Measurements from ENCODE around the gene HS3ST3B1.

Gene HS3ST3B1

DNA sequence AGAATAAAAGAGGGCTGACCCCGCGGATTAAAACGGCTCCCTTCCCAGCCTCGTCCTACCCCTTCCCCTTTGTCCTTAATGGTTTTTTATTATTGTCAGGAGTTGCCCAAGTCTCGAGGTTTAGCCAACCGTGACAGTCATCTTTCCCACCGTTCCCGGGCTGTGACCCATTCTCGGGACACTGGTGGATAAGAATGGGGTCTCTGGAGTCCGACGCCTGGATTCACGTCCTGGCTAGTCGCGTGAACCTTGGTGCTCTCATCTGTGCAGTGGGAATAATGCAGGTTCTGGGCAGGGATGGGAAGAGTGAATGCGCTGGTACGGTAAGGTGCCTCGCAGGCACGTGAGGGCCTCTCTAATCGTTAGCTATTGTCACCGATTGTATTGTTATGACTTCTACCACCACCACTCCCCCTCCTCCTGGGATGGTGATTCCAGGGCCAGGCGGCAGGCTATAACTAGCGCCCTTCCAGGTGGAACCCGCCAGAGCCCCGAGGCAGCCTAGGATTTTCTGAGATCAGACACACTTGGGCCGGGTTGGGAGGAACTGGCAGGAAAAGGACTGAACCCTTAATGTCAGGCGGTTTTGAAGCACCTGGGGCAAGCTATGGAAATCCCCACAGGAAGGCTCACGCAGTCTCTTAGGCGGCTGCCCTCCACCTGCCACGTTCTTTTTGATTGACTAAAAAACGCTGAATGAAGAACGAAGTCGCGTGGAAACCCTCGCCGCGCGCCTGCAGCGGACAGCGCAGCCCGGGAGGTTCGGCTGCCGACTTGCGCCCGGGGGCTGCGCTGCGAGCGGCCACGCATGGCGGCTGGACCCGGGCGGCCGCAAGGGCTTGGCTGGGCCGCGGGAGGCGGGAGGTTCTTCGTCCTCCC is 2.7 kb downstream of the HS3ST3B1 start:
- DNase-seq (ENCODE audit: low read depth), result peak; percentile 19

GRCh38 chr17:14304222-14304772 is 3.4 kb downstream of the HS3ST3B1 start:
- no peak for DNase-seq (ENCODE audit: low read depth)

GRCh38 chr17:14304773-14305517 is 4.1 kb downstream of the HS3ST3B1 start:
- no peak for DNase-seq (ENCODE audit: low read depth)

DNA sequence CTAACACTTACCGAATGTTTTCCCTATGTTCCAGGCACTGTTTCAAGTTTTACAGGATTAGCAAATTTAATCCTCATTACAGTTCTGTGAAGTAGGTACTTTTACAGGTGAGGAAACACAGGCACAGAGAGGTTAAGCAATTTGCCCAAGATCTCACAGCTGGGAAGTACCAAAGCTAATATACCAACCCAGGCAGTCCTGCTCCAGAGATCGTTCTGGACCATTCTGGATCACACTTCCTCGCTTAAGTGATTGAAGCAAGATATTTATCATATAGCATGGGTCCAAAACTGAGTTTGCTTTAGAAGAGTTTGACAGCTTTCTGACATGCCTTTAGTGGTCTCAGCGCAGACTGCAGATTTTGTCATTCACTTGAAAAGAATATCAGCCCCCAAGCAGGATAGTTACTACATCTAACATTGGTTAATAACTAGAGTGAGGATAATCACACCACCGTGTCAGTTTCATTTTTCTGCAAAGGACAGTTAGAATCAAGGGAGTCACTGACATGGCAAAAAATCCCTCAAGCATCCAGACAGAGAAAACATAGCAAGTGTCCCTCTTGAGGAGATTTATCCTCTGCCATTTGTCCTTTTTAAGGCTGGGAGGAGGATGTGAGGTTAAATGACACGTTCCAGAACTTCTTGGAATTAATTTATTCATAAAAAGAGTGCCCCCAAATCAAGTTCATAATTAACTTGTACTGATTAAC is 5.1 kb downstream of the HS3ST3B1 start:
- DNase-seq (ENCODE audit: low read depth), result no peak

DNA sequence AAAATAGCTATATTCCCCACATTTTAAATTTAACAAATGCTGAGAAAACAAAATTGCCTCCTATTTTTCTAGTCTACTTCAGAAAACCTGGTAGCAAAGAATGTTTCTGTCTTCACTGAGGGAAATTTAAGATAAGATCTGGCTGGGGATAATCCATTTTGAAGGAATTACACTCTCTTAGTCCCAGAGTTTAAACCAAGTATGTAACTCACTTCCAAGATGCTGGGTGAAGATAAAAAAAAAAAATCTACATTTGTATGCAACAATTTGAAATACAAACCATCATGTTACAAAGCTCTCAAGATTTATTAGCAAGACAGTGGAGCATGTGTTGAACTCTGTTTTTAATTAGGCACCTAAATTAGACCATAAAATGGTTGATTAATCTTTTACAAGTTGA is 5.7 kb downstream of the HS3ST3B1 start:
- DNase-seq (ENCODE audit: low read depth), result no peak

DNA sequence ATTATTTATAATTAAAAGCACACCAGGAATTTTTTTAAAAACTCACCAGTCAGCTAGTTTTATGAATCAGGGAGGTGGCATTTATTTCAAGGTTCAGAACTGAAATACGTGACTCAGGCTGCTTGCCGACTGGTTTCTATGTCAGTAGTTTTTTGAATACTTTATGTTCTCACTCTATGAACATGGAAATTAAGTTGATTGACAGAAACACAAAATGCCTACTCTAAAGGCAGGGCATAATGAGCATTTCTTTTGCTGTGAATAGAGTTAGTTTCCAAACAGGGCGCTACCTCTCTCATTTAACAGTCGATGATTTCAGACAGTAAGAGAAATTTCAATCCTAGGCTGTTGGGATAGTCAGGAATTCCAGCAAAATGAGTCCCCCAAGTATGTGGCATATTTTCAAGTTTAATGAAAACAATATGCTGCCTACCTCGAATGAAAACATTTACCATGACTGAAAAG is 6.7 kb downstream of the HS3ST3B1 start:
- DNase-seq (ENCODE audit: low read depth), result no peak

- no peak for DNase-seq (ENCODE audit: low read depth)
These were observed 7.7 kb downstream of the HS3ST3B1 start for GRCh38 chr17:14308636-14308964.

- DNase-seq (ENCODE audit: low read depth), result peak; percentile 87
These were observed 8.3 kb downstream of the HS3ST3B1 start for GRCh38 chr17:14308965-14309879.

- DNase-seq (ENCODE audit: low read depth), result no peak
These were observed 9.2 kb downstream of the HS3ST3B1 start for GRCh38 chr17:14310101-14310500.

DNA sequence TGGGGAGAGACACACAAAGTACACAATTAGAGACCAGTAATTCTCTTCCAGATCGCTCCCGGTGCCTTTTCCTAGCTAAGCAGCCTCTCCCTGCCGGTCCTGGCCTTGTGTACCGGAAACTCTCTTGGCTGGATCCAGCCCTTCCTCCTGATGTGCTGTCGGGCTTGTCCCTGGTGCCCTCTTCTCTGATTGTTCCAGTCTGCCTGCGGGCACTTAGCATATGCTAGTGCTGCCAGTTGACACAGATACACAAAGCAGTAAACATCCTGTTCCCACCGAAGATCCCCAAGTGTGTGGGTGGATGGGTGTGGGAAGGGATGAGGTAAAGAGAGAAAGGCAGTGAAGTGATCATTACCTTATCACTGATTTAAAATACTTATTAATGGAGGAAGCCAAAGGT is 9.7 kb downstream of the HS3ST3B1 start:
- DNase-seq (ENCODE audit: low read depth), result no peak

GRCh38 chr17:14311186-14311705 is 10.4 kb downstream of the HS3ST3B1 start:
- DNase-seq (ENCODE audit: low read depth), result no peak

DNA sequence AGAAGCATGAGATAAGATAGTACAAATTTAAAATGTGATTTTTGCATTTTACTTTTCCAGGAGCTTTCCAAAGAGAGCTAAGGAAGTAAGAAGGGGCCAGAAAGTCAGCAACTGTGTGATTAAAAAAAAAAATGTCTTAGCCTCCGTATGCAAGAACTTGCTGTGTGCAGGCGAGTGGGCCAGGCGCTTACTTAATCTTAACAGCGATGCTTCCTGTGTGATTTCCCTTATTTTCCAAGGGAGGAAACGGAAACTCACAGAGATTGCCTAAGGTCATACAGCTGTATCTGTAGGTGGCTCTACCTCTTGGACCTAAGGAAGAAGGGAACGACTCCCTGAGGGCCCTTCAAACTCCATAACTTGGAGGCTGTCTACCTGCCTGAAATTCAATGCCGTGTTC is 11.1 kb downstream of the HS3ST3B1 start:
- no peak for DNase-seq (ENCODE audit: low read depth)

- no peak for DNase-seq (ENCODE audit: low read depth)
These were observed 11.6 kb downstream of the HS3ST3B1 start for GRCh38 chr17:14312522-14312921.

DNA sequence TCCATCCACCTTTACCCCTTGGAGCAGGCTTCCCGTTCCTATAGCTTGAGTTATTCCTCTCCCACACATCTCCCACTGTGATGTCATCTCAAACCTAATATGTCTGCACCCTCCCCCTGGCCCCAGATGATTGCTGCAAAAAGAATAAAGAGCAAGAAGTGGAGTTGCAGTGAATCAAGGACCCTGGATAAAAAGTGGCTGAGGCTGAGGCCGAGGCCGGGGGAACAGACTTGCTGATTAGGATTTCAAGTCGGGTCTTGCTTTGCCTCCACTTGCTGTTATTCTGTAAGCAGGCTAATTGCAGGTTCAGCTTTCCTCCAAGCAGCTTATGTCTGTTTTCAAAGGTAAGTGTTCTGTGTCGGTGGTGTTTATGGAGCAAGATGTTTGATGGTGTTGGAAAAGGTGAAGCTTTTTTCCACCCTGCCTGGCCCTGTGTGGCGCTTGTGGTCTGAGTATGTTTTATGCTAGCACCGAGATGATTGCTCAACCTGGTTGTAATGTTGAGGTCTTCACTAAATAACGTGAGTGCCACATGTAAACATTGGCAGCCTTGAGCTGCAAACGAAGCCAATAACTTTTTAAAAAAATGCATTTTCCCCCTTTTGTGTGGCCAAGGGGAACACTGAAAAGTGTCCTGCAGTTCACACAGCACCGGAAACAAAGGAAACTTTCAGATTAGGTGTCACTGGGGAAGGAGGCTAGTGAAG is 15.4 kb downstream of the HS3ST3B1 start:
- DNase-seq (ENCODE audit: low read depth), result no peak

GRCh38 chr17:14317383-14317782 is 16.5 kb downstream of the HS3ST3B1 start:
- DNase-seq (ENCODE audit: low read depth), result no peak

DNA sequence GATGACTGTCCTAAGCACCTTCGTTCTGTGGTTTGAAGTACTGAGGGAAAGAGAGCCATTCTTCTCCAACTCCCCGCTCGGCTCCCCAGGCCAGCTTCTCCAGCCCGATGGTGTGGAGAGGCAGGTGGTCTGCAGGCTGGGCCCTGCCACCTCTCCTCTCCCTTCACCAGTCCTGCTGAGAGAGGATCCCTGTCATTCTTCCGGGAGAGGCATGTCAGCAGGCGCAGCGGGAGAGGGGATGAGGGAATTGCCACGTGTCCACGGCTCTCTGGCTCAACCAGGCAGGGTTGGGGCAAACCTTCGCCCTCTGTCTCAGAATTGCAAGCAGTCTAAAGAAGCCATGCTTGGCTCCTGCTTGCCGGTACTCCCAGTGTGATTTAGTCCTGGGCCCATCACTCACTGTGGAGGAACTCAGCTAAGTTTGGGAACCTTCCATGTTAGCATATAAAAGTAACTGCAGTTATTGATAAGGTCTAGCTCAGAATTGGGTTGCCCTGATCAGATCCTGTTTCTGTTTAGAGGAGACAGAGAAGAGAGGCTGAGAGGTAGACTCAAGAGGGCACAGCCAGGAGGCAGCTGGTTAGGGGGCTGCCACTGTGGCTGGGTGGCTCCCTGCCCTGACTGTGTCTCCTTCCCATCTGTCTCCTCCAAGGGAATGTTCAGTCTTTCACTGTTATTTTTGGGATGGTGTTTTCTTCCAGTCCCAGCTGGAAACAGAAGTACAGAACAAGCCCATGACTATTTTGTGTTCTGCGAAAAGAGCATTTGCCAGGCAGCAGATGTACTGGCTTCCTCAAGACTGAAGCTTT is 17.4 kb downstream of the HS3ST3B1 start:
- no peak for DNase-seq (ENCODE audit: low read depth)

- no peak for DNase-seq (ENCODE audit: low read depth)
These were observed 18.0 kb downstream of the HS3ST3B1 start for GRCh38 chr17:14318918-14319205.

DNA sequence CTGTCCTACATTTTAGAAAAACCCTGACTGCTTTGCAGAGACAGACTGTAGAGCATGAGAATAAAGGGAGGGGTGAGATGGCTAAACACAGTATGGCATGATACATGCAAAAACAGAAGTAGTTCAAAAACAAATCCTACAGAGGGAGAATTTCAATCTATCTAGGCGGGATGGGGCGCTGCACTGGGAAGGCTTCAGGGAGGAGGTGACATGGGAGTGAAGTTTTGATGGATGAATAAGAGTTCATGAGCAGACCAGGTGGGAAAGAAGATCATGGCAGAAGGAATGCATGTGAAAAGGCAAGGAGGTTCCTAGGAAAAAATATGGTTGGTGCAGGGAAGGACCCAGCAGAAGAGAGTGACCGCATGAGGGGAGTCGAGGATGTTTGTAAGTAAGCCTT is 19.2 kb downstream of the HS3ST3B1 start:
- DNase-seq (ENCODE audit: low read depth), result no peak

GRCh38 chr17:14320734-14321475 is 20.0 kb downstream of the HS3ST3B1 start:
- no peak for DNase-seq (ENCODE audit: low read depth)
